ENCODE measurements around the gene B4GALNT4.
"Not testable (repeated sequence)": the region's sequence is repeated elsewhere in the genome, so short reads cannot be mapped to it uniquely, and the experiment has no call there.

The B4GALNT4 gene

DNA sequence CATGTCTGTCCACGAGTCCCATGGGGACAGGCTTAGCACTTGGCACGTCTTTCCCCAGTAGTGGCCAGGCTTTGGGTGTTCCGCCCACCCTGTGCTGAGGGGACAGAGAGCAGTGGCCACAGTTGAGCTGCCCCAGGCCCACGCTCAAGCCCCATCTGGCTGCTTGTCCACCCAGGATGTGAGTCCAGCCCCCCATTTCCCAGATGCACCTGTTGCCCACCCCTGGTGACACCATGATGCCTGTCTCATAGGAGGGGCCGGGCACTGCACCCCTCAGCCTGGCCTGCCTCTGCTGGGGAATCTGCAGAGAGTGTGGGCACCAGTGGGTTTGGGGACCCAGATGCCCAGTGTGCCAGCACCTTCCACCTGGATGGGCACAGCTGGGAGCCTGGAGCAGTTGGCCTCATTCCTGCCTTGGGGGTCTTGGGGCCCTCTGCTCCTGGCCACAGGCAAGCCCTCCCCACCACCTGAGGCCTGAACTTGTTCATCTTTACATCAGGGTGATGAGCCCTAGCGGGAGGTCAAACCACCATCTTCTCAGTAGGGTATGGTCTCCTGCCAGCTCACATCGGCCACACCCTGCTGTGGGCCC, 39.8 kb downstream of the B4GALNT4 start:
- no peak for FAIRE-seq

DNA sequence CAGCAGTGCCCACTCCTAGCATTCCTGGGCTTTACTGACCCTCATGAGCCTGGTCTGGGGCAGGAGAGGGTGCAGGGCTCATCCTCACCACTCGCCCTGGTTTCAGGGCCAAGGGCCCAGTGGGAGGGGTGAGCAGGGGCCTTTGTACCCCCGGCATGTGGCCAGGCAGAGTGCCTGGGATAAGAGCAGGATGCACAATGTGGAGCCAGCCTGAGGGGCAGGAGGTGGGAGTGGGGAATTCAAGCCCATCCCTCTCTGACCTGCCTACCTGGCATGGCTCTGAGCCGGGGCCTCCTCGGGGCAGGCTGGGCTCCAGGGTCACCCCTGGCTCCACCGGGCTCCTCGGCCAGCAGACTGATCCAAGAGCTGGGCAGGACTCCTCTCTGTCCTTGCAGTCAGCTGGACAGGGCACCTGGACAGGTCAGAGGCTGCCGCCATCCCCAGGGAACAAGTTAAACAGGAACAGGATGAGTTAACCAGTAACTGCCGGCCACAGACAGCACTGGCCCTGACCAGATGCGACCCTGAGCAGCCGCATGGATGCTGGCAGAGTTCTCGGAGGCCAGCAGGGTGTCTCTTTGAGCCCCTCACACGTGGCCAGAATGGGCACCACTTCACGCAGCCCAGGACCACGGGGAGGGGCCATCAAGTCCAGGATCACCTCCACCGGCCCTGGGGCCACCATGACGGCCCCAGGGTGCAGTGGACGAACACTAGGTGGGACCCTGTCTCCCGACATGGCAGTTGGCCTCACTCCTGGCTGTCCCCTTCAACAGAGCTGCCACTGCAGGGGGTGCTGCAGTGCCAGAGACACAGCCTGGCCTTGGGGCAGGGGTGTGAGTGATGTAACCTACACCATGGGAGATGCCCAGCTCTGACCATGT, 40.5 kb downstream of the B4GALNT4 start:
- FAIRE-seq: no peak

DNA sequence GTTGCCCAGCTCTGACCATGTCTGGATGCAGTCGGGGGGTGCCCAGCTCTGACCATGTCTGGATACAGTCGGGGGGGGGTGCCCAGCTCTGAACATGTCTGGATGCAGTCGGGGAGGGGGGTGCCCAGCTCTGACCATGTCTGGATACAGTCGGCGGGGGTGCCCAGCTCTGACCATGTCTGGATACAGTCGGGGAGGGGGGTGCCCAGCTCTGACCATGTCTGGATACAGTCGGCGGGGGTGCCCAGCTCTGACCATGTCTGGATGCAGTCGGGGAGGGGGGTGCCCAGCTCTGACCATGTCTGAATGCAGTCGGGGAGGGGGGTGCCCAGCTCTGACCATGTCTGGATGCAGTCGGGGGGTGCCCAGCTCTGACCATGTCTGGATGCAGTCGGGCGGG, 41.4 kb downstream of the B4GALNT4 start:
- FAIRE-seq: not testable (repeated sequence)

DNA sequence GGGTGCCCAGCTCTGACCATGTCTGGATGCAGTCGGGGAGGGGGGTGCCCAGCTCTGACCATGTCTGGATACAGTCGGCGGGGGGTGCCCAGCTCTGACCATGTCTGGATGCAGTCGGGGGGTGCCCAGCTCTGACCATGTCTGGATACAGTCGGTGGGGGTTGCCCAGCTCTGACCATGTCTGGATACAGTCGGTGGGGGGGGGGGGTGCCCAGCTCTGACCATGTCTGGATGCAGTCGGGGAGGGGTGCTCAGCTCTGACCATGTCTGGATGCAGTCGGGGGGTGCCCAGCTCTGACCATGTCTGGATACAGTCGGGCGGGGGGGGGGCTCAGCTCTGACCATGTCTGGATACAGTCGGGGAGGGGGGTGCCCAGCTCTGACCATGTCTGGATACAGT, 42.2 kb downstream of the B4GALNT4 start:
- FAIRE-seq: not testable (repeated sequence)

DNA sequence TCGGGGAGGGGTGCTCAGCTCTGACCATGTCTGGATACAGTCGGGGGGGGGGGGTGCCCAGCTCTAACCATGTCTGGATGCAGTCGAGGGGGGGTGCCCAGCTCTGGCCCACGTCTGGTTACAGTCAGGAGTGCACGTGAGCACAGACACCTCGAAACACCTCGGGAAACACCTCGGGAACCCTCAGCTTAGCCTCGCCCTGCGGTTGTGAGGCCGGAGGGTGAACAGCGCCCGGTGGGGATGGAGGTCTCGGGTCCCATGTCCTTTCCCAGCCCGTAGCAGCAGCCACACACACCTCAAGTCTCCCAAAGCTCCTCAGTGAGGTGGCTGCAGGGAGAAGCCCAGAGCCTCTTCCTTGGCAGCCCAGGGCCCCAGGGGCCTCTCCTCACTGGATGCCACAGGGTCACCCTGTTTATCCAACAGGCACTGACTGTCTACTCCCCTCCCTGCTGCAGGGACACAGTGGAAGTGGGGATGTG, 43.4 kb downstream of the B4GALNT4 start:
- no peak for FAIRE-seq

DNA sequence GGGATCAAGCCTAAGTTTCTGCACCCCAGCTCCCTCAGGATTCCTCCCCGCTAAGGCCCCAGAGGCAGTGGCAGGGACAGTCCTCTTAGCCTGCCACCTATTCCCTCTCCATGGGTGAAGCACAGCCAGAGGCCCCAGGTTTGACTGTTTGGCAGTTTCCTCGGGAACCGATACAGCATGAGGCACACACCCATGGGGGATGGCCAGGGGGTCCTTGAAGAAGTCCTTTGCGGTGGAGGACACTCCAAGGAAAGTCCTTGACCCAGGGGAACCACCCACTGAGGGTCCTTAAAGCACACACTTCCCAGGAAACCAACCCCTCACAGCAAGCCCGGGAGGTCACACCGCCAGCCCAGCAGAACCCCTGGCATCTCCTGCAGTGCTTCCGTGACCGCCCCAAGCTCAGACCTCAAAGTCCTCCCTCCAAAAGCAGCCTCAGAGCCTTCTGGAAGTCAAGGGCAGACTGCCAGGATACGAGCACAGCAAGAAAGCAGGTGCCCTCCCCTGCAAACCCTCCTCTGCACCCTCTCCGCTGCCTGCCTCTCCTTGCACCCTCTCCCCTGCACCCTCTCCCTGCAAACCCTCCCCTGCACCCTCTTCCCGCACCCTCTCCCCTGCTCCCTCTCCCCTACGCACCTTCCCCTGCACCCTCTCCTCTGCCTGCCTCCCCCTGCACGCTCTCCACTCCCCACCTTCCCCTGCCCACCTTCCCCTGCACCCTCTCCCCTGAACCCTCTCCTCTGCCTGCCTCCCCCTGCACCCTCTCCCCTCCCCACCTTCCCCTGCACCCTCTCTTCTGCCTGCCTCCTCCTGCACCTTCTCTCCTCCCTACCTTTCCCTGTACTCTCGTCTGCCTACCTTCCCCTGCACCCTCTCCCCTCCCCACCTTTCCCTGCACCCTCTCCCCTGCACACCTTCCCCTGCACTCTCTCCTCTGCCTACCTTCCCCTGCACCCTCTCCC, 44.1 kb downstream of the B4GALNT4 start:
- no peak for FAIRE-seq

DNA sequence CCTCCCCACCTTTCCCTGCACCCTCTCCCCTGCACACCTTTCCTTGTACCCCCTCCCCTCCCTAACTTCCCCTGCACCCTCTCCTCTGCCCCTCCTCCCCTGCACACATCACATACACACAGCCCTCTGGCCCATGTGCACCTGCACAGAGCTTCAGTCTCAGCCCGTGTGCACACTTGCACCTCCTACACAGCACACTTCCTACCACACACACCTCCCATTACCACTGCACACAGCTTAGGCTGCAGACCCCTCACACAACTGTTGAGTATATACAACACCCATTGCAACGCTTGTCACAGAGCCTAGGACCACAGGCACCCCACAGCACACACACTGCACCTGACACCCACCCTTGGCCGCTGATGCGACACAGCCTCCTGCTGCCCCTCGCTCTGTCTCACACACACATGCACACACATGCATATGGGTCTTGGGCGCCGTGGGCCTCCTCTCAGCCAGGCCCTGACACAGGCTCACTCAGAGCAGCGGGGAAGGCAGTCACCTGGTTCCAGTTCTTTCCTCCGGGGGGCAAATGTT, 45.1 kb downstream of the B4GALNT4 start:
- no peak for FAIRE-seq

DNA sequence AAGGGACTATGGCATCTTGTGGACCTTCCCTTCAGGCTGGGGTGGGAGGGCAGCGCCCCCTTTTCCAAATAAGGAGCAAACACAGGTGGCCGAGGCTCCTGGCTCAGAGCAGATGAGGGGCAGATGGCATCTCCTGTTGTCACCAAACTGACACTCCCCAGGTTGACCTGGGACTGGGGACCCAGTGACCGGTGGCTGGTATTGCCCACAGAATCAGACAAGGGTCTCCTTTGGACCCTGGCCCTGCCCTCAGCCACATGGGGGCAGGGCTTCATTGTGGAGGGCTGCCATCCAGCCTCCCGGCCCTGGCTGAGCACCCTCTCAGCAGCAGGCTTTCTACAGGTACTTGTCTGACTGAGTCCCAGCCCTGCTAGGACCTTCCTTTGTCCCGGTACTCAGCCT, 46.3 kb downstream of the B4GALNT4 start:
- no peak for FAIRE-seq

DNA sequence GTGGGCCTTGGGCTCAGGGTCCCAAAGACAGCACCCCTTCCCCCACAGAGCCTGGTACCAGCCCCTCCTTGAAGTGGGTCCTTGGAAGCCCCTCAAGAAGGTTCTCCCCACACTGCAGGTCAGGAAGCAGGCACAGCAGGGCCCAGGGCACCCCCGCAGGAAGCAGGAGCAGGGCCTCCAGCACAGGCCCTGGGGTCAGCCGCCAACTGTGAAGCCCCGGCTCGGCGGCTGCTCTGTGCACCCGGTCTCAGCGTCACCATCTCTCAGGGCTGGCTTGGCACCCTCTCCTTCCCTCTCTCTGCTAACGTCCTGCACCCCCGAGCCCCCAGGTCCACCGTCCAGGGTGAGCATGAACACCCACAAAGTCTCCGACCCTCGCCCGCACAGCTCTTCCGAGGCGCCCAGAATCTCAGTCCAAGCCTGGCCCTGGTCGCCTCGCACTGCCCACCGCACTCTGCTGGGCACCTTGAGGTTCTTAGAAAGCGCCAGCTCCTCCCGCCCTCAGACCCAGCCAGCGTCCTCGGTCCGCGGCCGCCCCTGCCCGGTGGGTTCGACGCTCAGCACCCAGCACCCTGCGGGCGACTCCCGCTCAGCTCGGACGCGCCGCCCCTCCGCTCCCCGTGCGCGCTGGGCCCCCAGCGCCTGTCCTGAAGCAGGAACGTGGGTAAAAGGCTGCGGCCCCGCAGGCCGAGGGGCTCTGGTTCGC, 46.9 kb downstream of the B4GALNT4 start:
- FAIRE-seq: no peak

DNA sequence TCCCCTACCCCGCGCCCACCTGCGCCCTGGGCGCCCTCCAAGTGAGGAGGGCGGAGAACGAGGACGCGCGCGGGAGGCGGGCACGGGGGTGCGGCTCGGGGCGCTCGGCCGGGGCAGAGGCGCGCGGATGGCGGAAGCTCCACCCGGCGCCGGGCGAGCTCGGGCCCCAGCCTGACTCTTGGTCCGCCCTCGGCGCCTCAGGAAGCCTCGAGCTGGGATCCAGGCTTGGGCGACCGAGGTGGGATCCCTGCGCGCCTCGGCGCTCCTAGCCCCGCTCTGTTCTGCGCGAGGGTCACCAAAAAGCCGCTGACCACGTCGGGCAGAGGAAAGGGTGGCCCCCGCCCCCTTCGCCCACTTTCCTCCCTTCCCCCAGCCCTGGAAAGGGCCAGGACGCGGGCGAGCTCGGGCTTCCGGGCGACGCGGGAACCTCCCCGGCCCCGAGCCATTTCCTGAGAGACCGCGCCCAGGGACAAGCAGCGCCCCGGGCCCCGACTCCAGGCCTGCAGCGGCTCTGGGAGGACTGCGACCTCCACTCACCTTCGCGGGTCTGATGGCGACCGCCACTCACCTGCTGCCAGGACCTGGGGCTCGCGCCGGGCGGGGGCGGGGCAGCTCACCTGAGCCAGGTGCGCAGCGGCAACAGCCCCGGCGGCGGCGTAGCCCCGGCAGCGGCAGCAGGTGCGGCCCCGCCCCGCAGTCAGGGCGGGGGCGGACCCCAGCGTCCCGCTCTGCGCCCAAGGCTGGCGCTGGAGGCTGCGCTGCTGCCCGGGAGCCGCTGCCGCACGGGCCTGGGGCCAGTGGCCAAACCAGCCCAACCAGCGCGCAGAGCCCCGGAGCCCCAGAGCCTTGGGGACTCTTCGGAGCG, 47.7 kb downstream of the B4GALNT4 start:
- no peak for FAIRE-seq

DNA sequence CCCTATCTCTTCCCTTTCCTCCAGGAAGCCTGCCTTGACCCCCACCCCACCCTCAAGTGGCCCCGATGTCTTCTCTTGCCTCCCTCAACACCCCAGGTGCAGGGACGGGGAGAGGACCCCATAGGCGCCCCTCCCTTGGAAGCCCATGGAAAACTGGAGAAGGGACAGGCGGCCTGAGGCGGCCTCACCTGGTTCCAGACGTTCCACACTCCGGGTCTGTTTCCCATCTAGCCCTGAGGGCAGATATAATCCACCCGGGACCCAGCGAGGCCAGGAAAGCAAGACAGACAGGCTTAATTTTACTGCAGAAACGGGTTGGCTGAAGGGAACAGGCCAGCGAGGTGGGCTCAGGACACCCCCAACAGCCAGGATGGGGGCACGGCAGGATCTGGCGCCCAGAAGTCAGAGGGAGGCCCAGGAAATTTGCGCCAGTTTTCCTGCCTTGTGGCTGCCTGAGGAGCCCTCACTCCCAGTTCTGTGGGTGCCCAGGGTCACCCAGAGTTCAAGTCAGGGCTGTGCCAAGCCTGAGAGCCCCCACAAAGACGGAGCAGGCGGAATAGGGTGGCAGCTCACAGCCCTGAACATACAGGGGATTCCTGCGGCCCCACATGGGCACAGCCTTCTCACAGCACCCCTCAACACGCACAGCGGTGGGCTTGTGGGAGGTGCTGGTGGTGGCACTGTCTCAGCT, 48.5 kb downstream of the B4GALNT4 start:
- no peak for FAIRE-seq

DNA sequence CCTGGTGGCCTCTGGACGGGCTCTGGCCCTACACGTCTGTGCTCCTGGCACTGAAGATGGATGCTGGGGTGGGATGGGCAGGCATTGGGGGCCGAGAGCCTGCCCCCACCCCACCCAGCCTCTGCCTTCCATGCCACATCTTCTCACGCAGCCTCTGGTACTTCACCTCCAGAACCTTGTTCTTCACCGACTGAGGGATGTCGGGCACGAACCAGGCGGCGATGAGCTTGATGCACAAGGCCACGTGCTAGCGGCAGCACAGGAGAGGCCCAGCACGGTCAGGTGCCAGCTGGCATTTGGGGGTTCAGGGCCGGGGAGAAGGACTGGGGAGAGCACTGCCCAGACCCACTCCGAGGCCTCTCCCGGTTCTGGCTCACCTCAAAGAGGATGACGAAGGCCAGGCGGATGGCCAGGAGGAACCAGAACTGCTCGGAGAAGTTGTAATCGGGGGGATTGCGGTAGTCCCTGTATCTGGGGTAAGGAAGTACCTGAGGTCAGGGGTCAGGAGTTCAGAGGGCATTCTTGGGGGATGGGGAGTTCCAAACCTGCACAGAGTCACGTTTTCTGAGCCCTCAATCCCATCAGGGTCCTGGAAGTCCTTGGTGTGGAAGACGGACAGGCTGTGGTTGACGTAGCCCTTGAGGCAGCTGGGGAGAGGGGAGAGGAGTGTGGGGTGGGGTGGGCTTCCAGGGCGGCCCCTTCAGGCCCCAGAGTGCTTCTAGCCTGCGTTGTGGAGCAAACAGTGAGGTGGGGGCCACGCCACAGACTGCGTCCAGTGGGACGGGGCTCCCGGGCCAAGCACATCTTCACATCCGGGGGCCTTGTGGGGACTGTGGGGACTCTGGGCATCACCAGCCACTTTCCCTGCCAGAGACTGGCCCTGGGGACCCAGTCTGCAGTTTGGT, 49.3 kb downstream of the B4GALNT4 start:
- no peak for FAIRE-seq

DNA sequence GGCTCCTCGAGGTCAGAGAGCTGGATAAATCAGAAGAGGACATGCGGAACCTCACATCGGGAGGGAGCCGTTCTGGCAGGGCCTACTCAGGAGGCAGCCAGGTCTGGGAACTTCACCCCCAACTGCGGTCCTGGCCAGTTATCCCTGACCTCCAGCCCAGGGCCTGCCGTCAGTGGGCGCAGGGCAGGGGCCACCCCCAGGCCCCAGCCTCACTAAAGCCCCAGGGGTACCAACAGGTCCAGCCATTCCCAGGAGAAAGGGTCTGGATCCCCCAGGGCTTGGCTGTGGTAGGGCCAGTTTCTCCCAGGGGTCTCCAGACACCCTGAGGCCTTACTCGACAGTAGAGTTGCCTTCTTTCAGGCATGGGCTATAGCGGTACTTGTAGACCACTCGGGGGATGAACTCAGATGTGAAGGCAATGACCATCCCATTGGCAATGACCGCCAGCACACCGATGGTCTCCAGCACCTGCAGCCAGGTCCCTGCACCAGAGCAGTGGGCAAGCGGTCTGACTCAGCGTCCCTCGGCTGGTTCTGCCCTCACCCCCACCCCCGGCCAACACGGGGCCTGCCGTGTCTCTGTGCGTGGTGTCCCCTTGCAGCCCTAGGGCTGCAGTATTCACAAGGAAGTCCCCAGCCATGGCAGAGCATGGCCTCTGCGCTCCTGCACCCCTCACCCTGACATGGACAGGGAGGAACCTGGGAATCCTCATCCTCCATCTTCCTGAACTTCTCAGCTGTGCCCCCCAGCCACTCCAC, 50.1 kb downstream of the B4GALNT4 start:
- FAIRE-seq: no peak

DNA sequence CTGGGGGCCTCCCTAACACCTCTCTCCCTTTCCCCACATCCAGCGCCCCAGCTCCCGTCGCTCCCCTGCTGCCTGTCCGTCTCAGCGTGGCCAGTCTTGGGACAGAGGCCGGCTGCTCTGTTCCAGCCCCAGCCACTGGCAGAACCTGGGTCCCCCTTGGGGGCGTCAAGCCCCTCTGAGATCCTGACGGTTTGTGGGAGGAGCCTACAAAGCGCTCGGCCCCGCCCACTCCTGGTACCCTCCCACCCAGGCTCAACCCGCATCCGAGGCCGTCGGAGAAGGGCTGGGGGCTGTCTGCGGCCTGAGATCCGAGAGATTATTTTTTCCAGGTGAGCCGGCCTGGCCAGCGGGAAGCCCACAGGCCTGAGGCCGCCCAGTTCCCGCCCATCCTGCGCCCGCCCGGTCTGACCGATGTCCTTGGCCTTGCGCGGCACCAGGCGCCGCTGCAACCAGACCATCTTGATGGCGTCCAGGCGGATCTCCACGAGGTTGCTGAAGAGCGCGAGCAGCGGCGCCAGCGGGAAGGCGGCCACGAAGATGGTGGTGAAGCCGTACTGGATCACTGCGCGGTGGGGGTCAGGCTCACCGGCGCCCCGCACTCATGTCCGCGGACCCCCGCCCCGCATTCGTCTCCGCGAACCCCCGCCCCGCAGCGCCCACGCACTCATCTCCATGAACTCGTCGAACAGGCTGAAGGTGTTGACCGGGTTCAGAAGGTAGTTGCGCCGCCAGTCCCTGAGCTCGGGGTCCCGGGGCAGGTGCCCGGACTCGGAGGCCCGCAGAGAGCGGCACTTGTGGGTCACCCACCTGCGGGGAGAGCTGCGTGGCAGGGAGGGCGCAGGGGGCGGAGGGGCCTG, 51.0 kb downstream of the B4GALNT4 start:
- FAIRE-seq: no peak

DNA sequence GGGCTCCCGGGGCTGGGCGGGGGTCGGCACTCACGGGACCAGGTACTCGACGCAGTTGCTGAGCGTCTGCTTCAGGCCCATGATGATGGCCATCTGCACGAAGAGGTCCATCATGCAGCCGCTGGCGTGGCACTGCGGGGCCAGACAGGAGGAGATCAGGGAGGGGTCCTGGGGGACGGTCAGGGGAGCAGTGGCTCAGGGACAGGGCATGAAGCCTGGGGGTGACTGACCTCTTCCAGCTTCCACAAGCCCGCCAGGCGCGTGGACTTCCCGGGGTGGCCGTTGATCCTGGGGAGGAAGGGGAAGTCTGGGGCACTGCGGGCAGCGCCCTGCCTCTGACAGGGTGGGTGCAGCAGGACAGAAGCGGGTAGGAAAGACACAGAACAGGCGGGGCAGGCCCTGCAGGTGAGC, 51.6 kb downstream of the B4GALNT4 start:
- FAIRE-seq: no peak

DNA sequence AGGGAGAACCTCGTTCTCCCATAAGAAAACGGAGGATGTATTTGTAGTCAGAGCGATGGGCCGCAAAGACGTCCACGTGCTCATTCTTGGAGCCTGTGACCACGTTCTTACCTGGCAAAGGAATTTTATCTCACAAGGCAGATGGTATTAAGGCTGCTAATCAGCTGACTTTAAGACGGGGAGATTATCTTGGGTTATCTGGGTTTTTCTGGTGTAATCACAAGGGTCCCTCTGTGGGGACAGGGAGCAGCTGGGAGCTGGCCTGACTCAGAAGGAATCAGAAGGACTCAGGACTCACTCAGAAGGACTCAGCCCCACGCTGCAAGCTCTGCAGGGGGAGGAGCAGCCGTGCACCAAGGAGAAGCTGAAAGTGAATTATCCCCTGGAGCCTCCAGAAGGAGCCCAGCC, 53.0 kb downstream of the B4GALNT4 start:
- FAIRE-seq: no peak

DNA sequence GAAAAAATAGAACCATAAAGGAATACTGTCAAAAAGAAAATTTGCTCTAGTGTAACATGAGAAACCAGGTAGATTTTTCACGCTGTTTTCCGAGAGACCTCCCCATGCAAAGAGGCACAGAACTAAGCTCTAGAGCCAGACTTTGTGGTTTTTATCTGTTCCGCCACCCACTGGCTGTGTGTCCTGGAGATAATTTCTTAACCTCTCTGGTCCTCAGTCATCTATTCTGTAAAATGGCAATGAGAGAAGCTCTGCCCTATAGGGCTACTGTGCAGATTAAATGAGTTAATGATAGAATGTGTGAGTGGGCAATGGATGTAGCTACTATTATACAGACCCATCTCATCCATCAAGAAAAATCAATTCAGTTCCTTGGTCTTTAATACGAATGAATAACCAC, 54.9 kb downstream of the B4GALNT4 start:
- FAIRE-seq: no peak

DNA sequence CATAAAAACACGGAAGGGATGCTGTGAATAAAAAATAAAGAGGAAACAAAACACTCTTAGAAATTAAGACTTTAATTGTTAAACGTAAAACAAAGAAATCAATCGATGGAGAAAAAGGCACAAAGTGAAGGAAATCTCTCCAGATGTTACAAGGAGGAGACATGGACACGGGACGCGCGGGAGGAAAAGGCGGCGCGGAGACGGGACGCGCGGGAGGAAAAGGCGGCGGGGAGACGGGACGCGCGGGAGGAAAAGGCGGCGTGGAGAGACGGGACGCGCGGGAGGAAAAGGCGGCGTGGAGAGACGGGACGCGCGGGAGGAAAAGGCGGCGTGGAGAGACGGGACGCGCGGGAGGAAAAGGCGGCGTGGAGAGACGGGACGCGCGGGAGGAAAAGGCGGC, 55.5 kb downstream of the B4GALNT4 start:
- FAIRE-seq: not testable (repeated sequence)
